Hindlimb muscle (tissue), 1 donor: ENCODE results near the gene SFXN1. TPM values are rescaled to one million over a fixed set of nuclear protein-coding genes. Genes with fewer than 3 reads are reported as not detected.

Source experiments
- DNase-seq: peaks from one replicate; pipeline ENCODE4 v3.0.0-alpha.2; 2013
- polyA plus RNA-seq: library from polyadenylated mRNA; unstranded; fragments of 120-200 nt; gene quantifications from one replicate; pipeline ENCODE4 v1.2.1, GENCODE V29; 2013; ENCODE audit not compliant: insufficient read length

Gene SFXN1
- polyA plus RNA-seq, 1 donor, result 22.2 TPM

GRCh38 chr5:175576096-175576495 lies 97.7 kb downstream of the SFXN1 start:
- no peak for DNase-seq

DNA sequence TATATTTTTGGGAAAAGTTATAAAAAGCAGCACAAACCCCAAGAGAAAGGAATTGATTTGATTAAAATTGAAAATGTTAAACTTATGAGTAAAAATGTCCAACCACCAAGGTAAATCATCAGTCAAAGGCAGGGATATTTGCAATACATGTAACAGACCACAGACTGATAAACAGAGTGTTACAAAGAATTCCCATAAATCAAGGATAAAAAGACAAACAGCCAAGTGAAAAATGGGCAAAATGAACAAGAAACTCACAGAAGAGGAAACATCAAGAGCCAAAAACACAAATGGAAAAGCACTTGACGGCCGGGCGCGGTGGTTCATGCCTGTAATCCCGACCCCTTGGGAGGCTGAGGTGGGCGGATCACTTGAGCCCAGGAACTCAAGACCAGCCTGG lies 98.2 kb downstream of the SFXN1 start:
- DNase-seq, result no peak

Other genes with a start within 250 kb of the SFXN1 start
- not detected for gene DRD1, start 34.4 kb upstream of the SFXN1 start, polyA plus RNA-seq
- gene HRH2, start 179.5 kb downstream of the SFXN1 start, polyA plus RNA-seq, result 0.94 TPM